GM18508 (cell line): ENCODE data around the gene AK4.
"Not testable (repeated sequence)": the region's sequence is repeated elsewhere in the genome, so short reads cannot be mapped to it uniquely, and the experiment has no call there.

Experiments used
- ATAC-seq: cut with Tn5 transposase; IDR thresholded peaks from one replicate; pipeline ENCODE4 v1.9.1; 2021; ENCODE audit warnings: moderate number of reproducible peaks; ENCODE audit not compliant: insufficient read depth, unreplicated experiment

AK4 gene

GRCh38 chr1:65237088-65237487, 89.1 kb downstream of the AK4 start:
- not testable (repeated sequence) for ATAC-seq

DNA sequence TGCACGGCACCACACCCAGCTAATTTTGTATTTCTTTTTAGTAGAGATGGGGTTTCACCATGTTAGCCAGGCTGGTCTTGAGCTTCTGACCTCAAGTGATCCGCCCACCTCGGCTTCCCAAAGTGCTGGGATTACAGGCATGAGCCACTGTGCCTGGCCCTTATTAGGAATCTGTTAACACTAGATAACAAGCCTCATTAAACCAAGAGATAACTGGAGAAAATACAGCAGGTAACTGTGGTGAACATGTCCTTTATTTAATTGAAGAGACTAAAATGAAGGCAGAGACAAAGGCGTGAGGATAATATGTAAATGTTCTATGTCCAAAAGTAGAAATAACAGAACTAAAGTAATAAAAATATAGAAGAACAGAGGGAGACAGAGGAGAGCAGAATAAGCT, 89.5 kb downstream of the AK4 start:
- no peak for ATAC-seq

DNA sequence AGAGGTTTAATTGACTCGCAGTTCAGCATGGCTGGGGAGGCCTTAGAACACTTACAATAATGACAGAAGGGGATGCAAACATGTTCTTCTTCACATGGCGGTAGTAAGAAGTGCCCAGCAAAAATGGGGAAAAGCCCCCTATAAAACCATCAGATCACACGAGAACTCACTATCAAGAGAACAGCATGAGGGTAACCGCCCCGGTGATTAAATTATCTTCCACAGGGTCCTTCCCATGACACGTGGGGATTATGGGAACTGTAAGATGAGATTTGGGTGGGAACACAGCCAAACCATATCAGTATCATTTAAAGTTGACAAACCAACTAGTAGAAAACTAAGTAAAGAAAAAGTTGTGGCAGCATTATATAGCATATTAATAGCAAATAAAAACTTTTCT, 90.0 kb downstream of the AK4 start:
- ATAC-seq = no peak

DNA sequence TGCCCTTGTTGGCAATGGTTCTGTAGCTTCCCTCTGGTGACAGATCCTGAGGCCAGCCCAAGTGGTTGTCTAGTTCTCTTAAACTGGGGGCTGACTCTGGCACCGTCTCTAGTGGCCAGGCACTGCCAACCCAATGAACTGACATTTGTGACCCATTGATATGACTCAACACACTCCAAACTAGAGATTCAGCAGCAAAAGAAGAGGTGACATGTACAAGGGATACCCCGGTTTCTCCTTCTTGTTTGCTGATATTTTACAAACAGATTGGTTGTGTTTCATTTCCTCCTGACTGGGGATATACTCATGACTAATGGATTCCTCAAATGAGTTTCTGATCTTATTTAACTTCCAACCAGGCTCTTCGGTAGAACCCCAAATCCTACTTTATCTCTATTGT, 95.5 kb downstream of the AK4 start:
- no peak for ATAC-seq

DNA sequence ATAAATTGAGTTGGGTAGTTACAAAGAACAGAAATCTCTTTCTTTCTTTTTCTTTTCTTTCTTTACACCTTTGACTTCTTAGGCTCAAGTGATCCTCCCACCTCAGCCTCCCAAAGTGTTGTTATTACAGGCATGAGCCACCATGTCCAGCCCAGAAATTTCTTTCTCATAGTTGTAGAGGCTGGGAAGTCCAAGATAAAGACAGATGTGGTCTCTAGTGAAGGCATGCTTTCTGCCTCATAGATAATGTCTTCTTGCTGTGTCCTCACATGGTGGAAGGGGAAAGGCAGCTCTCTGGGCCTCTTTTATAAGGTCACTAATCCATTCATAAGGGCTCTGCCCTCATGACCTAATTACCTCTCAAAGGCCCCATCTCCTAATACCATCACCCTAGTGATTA, 97.3 kb downstream of the AK4 start:
- no peak for ATAC-seq

DNA sequence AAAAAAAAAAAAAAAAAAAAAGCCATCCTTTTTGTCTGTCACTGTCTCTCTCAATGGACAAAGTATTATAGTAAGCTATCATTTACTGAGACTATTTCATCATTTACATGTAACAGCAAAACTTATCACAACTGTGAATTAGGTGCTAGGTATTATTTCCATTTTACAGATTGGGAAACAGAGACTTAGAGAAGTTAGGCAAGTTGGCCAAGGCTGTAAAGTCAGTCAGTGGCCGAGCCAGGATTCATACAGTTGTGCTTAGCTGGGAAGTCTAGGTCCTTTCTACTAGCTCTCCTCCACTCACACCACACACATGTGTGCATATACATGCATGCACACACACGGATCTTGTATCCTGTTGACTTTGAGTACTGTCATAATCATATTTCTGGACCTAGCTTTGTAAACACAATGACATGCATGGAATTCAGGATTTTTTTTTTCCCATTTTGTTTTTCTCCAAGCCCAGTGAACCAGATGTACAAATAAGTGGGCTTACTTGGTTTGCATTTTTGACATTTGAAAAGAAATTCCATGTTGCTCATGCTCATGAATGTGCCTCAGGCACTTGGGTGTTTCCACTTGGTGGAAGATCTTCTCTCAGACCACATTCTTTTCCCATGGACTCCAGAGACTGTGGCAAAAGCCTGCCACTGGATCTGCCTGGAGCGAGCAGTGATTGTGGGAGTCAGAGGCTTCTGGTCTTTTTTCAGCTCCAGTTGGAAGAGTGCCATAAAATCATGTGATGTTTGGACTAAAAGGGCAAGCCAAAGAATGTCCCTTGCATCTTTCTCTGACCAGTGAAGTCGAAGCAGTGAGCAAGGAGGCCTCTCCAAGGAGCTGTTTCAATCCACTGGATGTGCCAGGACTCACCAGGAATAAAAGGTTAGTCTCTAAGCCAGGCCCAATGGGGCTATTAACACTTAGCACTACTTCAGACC, 99.7 kb downstream of the AK4 start:
- ATAC-seq = no peak

GRCh38 chr1:65250826-65251225, 102.8 kb downstream of the AK4 start:
- no peak for ATAC-seq

DNA sequence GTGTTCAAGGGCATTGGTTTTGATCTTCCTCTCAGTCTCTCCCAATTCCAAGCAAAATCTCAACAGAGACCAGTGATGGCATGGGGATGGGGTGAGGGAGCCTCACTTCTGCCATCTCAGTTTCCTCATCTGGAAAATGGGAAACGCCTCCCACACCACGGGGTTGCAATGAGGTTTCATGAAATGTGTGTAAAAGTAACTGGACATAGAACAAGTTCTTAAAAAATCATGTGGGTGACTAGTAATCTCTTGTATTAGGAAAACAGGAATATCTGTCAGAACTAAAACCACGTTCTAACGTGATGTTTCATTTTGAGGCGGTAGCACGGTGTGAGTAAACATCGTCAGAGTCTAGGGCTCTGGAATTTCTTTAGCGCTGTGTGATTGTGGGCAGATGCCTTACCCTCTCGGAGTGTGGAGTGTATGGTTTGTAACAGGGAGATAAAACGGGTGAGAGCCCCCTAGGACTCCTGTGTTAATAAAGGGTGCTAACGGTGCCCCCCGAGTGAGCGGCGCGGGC, 105.9 kb downstream of the AK4 start:
- ATAC-seq = peak; percentile 20

DNA sequence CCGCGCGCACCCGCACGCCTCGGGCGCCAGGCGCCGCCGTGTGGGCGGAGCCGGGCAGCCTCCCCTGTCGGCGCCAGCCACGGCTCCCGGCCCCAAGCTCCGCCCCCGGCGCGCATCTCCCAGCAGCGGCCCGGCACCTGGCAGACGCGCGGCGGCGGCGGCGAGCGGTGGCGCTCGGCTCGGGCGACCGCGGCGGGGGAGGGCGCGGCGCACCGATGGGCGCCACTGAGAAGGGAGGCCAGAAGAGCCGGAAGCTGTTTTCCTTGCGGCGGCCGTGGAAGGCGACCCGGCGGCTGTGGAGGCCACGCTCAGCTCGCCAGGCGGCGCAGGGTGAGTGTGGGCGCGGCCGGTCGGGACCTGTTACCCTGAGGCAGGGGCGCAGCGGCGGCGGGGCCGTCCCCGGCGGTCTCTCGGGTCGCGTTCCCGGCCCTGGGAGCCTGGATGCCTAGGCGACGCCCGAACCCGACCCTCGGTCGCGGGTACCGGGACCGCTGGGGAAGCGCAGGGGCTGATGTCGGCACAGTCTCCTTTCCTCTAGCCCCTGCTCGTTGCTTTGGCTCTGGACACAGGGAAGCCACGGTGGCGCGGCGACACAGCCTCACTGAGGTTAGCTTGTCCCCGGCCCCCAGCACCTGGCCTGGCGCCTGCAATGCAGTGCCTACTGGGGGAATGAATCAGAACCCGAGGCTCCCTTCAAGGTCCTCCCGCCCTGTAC, 106.5 kb downstream of the AK4 start:
- ATAC-seq = peak; percentile 58

DNA sequence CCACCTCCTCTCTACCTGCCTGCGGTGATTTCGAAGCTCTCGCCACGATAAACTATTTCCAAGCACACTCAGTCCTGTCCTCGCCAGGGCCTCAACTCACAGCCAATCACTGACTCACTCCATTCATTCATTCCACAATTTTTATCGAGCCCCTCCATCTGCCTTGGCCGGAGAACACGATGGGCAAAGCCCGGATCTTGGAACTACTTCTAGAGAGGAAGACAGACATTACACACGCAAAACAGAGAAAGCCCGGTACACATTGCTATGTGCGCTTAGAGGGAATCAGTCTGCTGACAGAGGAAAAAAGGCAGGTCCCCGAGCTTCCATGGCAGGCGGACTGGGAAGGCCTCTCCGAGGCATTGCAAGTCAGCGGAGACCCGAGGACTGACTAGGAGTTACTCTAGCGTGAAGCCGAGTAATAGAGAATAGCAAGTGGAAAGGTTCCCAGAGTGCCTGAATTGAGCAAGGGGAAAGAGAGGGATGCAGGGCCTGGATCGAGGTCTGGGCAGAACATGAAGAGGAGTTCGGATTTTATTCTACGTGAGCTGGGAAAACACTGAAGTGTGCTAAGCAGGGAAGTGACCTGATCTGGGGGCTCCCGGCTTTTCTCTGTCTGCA, 107.1 kb downstream of the AK4 start:
- no peak for ATAC-seq

GRCh38 chr1:65255656-65256050, 107.7 kb downstream of the AK4 start:
- no peak for ATAC-seq

- no peak for ATAC-seq
Observed at GRCh38 chr1:65256860-65257708, 109.1 kb downstream of the AK4 start.

- no peak for ATAC-seq
Observed at GRCh38 chr1:65258106-65258505, 110.1 kb downstream of the AK4 start.

DNA sequence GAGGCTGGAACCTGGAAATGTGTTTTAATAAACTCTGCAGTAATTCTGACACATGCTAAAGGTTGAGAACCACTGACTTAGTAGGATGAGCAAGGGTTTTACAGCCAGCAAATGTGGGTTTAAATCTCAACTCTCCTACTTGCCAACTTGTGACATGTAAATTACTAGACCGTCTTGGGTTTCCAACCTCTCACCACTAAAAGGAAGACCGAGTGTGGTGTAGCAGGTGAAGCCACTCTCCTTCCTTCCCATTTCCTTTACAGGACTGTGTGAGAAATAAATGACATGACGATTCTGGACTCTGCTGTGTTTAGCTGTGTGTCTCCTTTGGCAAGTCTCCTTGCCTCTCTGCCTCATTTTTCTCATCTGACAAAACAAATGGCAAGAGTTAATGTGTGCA, 111.8 kb downstream of the AK4 start:
- no peak for ATAC-seq

DNA sequence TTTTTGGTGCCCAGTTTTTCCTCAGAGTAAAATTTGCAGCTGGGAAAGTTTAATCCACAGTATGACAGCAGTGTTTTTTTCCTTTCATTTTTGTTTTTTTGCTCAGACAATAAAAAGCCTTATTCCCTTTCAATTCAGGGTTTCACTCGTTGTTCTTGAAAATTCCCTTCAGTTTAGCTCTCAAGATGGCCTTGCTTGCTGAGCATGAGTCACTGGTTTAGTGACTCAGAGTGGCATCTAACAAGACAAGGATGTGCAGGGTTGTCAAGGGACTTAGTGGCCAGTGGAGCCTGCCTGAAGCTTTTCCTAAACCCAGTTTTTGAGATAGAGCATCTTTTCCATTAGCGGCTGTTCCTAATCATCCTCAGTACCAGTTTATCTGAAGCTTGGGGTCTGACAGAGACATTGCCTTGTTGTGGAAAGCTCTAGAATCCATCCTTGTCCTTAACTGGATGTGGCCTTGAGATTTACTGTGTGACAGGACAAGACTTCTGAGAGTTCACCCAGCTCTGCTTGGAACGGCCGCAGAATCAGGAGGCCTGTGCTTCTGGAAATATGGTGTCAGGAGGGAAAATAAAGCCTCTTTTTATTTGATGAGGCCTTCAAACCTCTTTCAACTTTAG, 113.0 kb downstream of the AK4 start:
- ATAC-seq = no peak

DNA sequence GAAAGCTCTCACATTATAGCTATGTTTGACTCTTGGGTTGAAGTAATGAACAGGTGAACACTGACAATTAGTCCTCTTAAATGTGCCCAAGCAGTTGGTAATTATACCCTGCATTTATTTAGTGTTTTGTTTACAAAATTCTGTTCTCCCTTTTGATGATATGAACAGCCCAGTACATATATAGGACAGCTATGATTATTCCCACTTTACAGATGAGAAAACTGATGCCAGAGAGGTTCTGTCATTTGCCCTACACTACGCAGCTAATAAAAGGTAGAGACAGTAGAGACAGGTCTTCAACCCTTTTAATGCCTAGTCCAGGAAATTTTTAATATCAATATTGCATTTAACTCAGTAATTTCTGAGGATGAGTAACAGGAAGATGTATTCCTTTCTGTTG, 115.3 kb downstream of the AK4 start:
- no peak for ATAC-seq

DNA sequence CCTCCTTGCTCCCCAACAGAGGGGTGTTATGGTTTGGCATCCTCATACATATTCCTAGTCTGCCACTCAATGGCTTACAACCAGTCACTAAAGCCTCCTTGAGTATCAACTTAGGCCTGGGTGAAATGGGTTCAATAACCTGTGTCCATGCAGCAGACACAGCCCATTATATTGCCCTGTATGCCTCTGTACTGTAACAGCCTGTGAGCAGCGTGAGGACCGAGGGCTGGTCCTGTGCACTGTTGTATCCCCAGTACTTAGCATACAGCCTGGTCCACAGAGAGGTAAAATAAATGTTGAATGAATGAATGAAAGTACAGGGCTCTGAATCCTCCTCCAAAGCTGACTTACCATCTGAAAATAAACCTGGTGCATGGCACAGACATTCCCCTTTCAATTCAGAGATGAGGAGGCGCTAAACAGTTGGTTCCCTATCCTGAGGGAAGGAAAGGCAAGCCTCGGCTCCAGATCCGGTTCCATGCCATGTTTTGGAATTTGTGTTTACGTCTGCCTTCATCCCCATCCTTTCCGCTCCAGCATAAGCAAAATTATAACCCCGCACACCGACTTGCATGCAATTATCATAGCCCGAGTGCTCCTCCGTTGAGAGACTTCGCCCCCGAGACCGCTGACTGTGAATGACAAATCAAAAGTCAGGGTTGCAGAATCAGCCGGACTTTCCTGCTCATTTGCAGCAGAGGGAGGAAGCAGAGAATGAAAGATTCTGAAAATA, 116.4 kb downstream of the AK4 start:
- ATAC-seq = no peak

- no peak for ATAC-seq
Observed at GRCh38 chr1:65265296-65265650, 117.3 kb downstream of the AK4 start.
